GM21447 (cell line): ENCODE data around the gene TET3.
"Not testable (repeated sequence)": the region's sequence is repeated elsewhere in the genome, so short reads cannot be mapped to it uniquely, and the experiment has no call there.

Experiments
- ATAC-seq: cut with Tn5 transposase; IDR thresholded peaks from one replicate; pipeline ENCODE4 v1.9.1; 2021; ENCODE audit not compliant: unreplicated experiment

Gene TET3

GRCh38 chr2:73984203-73984921, at the start of gene TET3:
Gene TET3 (plus strand): TSS chr2:73984910. CDS start chr2:73986404, 1,494 bp downstream.
- ATAC-seq = peak; percentile 33

GRCh38 chr2:73935641-73936040, 49.1 kb upstream of the TET3 start:
- ATAC-seq = no peak

- no peak for ATAC-seq
These were observed 47.4 kb upstream of the TET3 start for GRCh38 chr2:73937103-73937885.

GRCh38 chr2:73937899-73938298, 46.8 kb upstream of the TET3 start:
- no peak for ATAC-seq

GRCh38 chr2:73938718-73939352, 45.9 kb upstream of the TET3 start:
- ATAC-seq = no peak

GRCh38 chr2:73939419-73939818, 45.3 kb upstream of the TET3 start:
- no peak for ATAC-seq

- not testable (repeated sequence) for ATAC-seq
These were observed 44.6 kb upstream of the TET3 start for GRCh38 chr2:73940066-73940465.

GRCh38 chr2:73942664-73943063, 42.0 kb upstream of the TET3 start:
- ATAC-seq = no peak

GRCh38 chr2:73944714-73945113, 40.0 kb upstream of the TET3 start:
- no peak for ATAC-seq

GRCh38 chr2:73946215-73946614, 38.5 kb upstream of the TET3 start:
- no peak for ATAC-seq

- no peak for ATAC-seq
These were observed 38.0 kb upstream of the TET3 start for GRCh38 chr2:73946666-73947065.

GRCh38 chr2:73947412-73948018, 37.2 kb upstream of the TET3 start:
- no peak for ATAC-seq

- no peak for ATAC-seq
These were observed 34.9 kb upstream of the TET3 start for GRCh38 chr2:73949802-73950201.

- no peak for ATAC-seq
These were observed 31.9 kb upstream of the TET3 start for GRCh38 chr2:73952499-73953446.

GRCh38 chr2:73956218-73956865, 28.4 kb upstream of the TET3 start:
- no peak for ATAC-seq

GRCh38 chr2:73961274-73961673, 23.4 kb upstream of the TET3 start:
- no peak for ATAC-seq

GRCh38 chr2:73961823-73962615, 22.7 kb upstream of the TET3 start:
- no peak for ATAC-seq

GRCh38 chr2:73962798-73963197, 21.9 kb upstream of the TET3 start:
- no peak for ATAC-seq
